NCI-H748 treated with DMSO at 0.1 percent for 48 hours (cell line): ENCODE results near the gene INPP5J.
"Not testable (repeated sequence)": the region's sequence is repeated elsewhere in the genome, so short reads cannot be mapped to it uniquely, and the experiment has no call there.

ENCODE experiments used
- DNase-seq: peaks from one replicate; lab custom pipeline; 2025; lab: John Stamatoyannopoulos, UW

Gene INPP5J

GRCh38 chr22:31122532-31123291 lies at the start of gene INPP5J:
Gene INPP5J (plus strand): TSS chr22:31122966. CDS start chr22:31123015, 49 bp downstream.
- peak; percentile 4 for DNase-seq

- not testable (repeated sequence) for DNase-seq
Measured at GRCh38 chr22:31073125-31073524, 49.6 kb upstream of the INPP5J start.

- DNase-seq, result not testable (repeated sequence)
Measured at GRCh38 chr22:31073545-31074145, 49.1 kb upstream of the INPP5J start.

DNA sequence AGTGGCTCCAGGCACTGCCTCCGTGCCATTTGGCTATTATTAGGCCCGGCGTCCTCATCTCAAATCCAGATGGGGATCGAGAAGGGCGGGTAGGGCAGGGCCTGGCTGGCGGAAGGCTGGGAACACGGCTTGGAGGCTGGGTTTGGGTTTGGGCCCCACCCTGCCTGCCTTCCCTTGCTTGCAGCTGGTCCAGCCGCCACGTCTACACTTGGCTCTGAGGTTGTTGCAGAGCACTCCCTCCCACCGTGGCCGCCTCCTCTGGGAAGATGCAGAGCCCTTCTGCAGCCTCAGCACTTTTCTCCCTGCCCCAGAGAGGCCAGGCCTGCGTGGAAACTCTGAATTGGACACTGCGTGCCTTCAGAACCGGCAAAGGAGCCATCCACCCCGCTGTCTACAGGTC lies 46.8 kb upstream of the INPP5J start:
- no peak for DNase-seq

DNA sequence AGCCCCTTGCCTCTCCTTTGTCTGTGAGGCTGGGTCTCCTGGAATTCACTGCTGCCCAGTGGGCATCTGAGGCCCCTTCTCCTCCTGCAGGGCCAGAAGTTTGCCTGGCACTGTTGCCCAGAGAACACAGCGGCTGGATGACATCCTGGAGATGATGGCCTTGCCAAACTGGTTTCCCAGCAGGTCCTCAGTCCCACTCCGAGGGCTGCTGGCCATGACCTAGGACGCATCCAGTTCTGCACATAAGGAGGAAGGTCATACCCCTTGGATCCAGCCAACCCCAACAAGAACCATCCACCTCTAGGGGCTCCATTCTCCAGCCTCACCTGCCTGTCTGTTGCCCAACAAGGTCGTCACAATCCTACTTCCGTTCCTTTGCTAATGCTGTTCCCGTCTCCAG lies 45.1 kb upstream of the INPP5J start:
- DNase-seq, result no peak

DNA sequence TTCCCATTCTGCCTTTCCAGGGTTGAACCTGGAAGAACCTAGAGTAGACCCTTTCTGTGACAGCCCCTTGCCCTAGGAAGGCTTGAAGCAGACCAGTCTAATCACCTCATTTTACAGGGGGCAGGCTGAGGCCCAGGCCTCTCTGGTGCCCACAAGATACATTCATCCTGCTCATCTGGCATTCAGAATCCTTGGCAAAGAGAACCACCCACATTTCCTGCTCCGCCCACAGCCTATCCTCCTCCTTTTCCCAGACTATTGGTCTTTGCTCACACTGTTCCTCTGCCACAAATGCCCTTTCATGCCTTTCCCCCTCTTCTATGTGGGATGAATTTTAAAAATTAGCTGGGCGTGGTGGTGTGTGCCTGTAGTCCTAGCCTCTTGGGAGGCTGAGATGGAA lies 44.4 kb upstream of the INPP5J start:
- DNase-seq, result not testable (repeated sequence)

DNA sequence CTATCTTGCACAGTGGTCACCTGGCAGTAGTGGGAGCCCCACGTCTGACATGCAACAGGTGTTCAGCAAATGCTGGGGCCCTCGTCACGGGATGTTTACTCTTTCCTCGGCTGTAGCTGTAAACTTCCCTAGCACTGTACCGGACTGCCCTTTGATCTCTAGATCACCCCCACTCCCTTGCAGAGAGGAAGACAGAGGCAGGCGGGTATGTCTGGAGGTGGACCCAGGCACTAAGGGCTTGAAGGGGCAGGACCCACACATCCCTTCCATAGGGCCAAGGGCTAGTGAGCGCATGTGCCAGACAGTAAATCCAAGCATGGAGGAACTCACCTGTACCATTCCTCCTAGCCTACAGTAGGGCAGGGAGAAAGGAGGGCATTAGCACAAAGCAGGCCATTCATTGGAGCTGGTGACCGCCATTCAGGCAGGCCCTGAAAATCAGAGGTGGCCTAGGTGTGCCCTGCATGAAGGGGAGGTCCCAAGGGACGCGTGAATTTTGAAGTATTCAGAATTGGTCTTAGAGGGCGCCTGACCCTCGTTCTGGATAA lies 43.6 kb upstream of the INPP5J start:
- DNase-seq, result no peak

- DNase-seq, result no peak
Measured at GRCh38 chr22:31080164-31080847, 42.5 kb upstream of the INPP5J start.

GRCh38 chr22:31080848-31081649 lies 41.7 kb upstream of the INPP5J start, which contains the start of gene SMTN:
Gene SMTN (plus strand): TSS chr22:31081318. CDS start chr22:31083259, 1,941 bp downstream.
- DNase-seq, result peak; percentile 43

DNA sequence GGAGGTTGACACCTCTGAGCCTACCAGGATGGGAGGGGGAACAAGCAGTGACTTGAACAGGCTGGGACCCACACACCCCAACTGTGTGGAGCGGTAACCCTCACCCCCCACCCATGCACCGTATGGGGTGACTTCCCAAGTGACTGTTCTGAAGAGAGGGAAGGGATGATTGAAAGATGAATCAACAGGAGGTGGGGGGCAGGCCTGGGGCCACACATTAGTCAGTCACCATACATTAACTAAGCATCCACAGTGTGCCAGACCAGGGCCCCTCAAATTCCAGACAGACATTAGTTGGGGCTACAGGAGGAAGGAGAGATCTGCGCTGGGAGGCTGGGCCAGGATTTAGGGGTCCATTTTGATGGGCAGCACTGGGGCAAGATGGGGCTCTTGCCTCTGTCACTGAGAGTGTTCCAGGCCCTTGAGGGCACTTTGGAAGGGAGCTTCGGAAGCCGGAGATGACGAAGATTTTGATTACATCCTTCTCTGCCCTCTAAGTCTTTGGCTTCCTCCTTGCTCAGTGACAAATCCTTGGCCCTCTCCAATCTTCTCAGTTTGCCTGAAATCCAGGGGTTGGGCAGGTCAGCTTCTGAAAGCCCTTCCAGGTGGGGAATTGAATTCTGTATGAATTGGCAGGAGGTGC lies 40.7 kb upstream of the INPP5J start:
- no peak for DNase-seq

DNA sequence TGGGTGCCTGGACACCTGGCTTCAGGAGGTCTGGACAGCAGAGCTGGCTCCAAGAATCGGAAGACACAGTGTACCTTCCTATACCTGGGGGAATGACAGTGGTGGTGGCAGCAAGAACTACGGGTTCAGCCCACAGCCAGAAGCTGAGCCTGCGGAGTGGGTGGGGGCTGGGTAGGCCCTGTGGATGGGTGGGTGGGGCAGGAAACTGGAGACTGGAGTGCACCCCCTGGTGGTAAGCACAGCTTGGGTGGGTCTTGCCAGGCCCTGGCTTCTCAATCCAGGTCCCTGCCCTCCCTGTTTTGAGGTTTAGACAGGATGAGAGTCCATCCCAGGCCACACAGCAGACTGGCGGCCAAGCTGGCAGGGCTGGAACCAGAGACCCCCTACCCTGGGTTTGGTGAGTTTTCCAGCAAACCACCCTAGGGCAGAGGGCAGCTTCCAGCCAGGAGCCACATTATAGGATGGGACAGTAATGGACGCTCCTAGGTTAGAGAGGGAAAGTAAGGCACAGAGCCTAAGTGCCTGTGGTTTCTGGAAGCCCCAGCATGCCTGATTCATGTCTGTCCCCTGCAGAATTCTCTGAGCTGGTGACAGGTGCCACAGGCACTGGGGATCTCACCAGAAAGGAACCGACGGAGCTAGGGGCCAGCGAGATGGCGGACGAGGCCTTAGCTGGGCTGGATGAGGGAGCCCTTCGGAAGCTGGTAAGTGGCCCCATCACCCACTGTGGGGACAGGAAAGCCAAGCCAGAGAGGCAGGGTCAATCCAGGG lies 40.0 kb upstream of the INPP5J start:
- no peak for DNase-seq

GRCh38 chr22:31083377-31083768 lies 39.4 kb upstream of the INPP5J start:
- DNase-seq, result no peak

DNA sequence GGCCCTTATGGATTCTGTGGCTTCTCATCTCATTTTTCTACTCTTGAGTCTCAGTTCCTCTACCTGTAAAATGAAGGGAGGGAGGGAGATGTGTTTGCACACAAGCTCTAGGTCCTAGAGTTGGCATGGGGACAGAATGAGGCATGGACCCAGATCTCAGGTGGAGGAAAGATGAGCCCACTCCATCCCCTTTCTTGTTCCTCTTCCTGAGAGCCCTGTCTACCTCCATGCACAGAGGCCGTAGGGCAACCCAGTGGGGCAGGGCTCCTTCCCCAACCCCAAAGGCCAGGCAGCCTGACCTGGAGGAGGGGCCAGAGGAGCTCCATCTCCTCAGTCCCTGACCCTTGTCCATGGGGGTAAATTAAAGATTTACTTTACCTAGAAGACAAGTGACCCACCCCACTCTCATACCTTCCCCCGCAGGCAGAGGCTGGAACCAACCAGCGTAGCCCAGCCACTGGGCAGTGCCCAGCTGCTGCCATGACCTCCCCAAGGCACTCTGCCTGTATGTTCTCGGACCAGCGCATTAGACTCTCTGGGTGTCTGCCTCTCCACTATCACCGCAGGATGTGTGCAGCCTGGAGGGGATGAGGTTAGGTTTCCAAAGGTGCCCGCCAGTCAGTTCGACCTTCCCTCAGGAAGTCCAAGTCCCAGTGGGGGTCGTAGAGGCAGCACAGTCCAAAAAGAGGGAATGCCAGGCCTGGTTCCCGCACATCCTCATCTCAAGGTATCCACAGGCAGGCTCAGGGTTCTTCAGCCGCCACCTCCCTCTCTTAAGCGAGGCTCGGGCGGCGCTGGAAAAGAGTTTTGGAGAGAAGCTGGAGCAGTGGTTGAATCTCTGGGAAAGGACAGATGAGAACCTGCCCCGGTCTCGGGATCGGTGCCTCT lies 38.6 kb upstream of the INPP5J start:
- no peak for DNase-seq

- DNase-seq, result no peak
Measured at GRCh38 chr22:31084811-31085492, 37.8 kb upstream of the INPP5J start.

DNA sequence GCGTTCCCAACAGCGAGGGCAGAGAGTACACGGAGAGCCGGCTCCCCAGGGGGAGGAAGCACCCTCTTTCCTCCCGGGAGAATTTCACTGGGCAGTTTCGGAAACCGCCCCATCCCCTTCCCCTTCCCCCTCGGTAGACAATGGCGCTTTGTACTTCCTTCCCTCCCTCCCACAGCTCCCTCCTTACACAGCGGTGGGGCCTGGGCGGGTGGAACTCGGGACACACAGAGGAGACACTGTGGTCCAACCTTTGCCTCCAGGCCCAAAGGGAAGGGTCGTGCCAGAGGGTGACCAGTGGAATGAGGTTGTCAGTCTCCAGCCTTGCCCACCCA lies 37.3 kb upstream of the INPP5J start:
- no peak for DNase-seq

DNA sequence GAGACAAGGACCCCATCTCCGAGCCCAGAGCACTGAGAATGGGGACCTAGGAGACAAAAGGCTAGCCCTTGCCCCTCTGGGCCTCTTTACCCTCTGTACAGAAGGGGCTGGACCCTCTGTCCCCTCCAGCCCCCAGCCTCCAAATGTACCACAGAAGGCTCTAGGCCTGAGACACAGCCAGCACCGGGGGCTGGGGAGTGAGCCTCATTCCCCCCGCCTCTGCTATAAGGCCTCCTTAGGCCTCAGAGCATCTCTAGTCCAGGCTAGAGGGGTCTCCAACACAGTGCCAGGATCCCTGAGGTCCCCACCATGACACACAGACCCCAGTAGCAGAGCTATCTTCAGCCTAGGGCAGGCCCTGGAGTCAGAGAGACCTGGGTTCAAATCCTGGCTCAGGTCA lies 36.8 kb upstream of the INPP5J start:
- DNase-seq, result no peak

- no peak for DNase-seq
Measured at GRCh38 chr22:31086703-31087330, 35.9 kb upstream of the INPP5J start.

DNA sequence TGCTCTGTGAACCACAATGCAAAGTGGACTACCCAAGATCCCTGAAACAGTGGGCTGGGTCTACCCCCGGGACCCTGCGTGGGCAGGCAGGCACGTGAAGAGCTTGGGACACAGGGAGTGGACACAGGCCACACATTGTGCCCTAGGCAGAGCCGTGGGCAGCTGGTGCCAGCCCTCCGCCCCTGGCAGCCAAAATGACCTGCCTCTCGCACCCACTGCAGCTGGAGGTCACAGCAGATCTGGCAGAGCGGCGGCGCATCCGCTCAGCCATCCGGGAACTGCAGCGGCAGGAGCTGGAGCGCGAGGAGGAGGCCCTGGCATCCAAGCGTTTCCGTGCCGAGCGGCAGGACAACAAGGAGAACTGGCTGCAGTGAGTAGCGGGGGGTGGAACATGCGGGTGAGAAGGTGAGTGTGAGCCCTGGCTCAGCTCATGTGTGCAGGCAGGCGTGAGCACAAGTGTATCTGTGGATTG lies 35.0 kb upstream of the INPP5J start:
- no peak for DNase-seq
